Measurements from ENCODE around the gene DEPP1.

DEPP1 gene

DNA sequence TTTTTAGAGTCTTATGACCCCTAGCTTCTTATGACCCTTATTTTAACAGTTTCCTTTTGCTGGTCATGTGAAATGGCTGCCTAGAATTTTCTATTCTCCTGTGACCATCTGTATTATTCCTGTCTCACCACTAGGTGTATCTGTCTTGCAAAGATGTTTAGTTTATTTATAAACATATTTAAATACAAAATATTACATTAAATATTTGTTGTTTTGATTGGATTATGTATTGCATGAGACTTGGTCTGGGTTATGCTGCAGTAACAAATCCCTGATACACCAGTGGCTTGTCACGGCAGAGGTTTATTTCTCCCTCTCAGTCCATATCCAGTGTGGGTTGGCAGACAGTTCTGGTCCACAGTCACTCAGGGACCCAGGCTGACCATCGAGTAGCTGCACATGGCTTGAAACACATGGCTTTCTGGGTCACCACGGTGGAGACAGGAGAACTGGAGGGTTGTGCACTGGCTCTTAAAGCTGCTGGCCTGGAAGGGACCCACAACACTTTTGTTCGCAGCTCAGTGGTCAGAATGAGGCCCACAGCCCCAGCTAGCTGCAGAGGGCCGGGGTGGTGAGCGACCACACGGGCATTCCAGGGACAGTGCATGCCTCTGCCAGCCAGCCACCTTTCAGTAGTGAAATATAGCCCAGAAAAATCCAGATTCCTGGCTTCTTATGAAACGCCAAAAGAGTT is 11.6 kb downstream of the DEPP1 start:
- no peak for DNase-seq (ENCODE audit: low read depth)

DNA sequence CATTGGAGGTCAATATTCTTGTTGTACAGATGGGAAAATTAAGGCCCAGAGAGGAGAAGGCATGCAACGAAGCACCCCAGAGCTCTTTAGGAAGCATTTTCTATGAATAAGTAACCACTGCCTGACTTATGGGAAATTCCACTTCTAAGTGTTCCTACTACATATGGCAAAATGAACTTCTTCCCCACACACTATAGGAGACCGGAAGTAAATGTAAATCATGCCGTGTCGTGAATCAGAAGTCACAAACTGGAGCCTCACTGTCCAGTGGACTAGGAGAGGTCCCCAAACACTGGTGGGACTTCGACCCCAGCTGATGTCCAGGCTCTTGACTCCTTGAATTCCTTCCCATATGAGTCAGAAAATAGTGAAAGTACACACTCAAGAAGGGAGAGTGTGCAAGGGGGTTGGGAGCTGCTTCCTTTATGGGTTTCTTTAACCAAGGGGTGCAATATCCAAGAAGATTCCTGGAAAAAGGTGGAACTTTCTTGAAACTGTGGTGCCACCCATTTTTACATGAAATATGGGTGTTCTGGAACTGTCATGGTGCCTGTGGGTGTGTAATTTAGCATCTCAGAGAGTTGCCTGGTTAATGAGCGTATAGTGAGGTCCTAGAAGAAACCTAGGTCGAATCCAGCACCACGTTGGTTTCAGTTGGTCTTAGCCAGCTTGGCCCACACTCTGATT is 12.3 kb downstream of the DEPP1 start:
- no peak for DNase-seq (ENCODE audit: low read depth)

DNA sequence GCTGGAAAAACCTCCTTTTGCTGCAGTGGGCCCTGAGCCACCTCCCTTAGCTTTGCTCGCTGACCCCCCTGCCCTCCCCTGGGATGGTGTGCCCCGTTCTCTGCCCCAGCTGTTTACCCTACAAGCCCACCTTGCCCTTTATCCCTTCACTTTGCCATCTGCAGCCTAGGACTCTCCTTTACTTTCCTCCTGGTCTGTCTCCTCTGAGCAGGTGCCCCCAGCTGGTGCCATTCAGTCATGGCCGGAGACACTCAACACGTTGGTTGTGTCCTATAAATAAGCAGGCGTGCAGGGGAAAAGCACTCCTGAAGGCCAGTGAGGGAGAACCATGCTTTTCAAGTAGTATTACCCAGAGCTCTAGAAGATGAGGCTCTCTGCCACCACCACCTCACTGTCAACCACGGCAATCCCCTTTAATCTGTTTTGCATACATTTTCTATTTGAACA is 12.9 kb downstream of the DEPP1 start:
- DNase-seq (ENCODE audit: low read depth): no peak

DNA sequence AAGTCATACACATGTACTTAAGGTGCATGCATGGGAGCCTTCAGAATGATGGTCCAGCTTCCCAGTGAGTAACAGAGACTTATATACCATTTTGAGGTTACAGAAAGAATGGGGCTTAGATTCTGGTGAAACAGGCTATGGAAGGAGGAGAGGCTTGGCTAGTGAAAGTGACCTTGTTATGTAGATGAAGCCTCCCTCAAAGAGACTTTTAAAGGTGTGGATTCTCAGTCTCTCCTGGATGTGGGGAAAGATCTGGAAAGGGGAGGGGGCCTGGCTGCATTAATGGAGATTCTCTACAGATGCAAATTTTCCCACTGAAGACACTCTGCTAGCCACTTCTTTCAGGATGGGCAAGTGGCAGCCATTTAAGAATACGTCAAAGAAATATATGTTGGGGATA is 13.5 kb downstream of the DEPP1 start:
- DNase-seq (ENCODE audit: low read depth): no peak

DNA sequence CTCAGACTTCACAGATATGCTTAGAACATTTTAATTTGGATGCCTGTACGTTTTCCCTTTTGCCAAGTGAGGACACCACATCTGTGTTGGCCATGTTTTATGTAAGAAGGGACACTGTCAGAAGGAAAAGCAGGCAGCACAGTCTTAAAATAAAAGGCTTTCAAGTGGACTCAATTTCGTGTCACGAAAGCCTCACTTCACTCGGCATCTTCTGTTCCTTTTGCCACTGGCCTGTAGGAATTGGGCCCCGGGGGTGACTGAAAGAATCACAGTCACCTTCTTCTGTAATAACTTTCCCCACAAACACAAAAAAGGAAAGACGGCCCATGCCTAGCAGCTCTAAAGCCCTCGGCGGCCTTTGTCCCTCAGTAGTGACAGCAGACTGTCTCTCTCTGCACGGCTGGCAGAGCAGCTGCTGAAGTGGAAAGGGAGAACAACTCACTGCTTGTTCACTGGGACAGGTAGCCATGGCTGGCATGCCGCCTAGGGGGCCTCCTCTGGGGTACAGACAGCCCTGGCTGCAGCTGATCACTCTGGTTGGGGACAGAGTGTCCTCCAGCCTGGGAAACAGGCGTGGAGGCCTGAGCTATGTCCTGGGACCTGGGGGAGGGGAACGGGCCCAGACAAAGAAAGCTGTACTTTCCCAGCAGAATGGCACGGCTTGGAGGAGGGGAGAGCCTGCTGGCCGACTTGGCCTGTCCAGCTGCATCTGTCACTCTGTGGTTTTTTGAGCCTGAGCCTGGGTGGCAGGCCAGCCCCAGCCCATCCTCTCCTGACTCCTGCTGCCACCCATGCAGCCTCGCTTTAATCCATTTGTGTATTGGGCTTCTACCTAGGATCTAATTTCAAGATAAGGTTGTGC is 14.6 kb downstream of the DEPP1 start:
- no peak for DNase-seq (ENCODE audit: low read depth)

DNA sequence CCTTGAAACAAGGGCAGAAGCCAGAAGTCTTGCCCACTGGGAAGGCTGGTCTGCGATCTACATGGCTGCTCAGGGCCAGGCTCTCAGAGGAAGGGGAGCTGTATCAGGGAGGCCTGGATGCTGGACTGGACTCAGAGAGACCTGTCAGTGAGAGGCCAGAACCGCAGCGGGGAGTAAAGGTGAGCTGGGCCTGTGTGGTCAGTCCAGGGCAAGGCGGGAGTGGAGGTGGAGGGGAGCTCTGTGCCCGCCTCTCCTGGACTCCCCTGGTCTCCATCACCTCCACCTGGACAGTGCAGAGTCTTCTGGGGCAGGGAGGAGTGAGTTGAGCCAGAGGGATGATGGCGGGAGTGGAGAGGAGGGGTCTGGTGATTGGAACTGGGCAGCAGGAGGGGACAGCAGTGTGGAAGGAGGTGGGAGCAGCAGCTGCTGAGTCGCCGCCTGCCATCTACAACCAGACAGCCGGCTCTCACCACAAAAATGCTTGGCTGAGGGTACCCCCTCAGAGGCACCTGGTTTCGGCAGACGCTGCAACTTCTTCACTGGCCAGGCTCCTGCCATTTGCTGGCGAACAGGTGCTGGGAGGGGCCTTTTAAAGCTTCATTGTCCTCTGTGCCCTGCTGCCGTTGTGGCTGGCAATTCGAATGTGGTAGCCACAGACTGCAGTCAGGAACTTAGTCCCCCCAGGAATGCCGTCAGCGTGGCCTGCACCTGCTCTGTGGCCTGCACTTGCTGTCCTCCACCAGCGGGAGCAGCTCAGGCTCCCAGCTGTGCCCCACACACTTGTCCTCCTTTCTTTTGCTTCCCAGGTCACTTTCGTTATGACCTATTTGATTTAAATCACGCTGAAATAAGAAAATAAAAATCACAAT is 15.5 kb downstream of the DEPP1 start:
- DNase-seq (ENCODE audit: low read depth): no peak

DNA sequence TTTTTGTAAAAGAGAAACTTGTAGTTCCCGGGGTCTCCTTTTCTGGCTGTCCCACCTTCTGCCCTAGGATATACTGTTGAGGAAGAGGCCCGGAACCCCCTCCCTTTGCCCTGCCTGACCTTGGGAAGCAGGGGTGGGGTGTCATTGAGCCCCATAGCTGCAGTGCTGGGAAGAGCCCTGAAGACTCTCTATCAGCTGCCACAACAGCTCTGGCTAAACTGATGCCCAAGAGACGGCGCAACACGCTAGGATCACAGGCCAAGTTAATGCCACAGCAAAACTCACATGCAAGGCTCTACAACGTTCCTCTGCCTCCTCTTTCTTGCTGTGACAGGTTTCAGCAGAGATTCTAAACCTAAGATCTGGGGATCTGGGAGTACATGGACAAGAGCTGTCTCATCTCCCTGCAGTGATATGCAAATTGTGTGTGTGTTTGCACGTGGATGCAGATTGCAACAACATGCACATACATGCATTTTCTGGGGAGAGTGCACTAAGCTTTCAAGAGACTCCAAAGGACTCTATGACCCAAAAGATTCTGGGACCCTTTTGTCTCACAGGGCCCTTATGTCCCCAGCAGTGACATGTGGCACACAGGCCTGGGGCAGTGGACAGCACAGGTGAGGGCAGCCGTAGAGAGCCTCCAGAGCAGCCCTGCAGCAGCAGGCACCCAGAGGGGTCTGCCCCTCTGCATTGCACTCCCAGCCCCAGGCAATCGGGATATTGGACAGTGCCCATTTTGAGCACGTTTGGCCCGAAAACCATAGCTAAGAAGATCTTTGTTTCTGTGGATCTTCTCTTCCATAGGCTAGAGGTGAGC is 16.5 kb downstream of the DEPP1 start:
- DNase-seq (ENCODE audit: low read depth): no peak

DNA sequence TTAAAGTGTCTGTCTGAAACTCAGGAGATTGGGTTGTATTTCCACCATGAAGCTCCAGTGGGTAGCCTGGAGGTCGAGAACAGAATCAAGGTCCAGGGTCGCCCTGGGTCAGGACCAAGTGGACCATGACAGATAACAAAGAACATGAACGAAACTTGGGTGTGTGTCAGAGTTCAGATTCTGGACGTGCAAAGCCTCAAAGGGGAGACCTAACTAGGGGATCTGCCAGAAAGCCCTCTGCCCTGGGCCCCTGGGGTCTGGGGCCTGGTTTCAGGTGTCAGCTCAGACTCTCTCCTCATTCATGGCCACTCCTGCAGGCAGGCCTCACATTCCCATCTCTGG is 17.4 kb downstream of the DEPP1 start:
- no peak for DNase-seq (ENCODE audit: low read depth)

DNA sequence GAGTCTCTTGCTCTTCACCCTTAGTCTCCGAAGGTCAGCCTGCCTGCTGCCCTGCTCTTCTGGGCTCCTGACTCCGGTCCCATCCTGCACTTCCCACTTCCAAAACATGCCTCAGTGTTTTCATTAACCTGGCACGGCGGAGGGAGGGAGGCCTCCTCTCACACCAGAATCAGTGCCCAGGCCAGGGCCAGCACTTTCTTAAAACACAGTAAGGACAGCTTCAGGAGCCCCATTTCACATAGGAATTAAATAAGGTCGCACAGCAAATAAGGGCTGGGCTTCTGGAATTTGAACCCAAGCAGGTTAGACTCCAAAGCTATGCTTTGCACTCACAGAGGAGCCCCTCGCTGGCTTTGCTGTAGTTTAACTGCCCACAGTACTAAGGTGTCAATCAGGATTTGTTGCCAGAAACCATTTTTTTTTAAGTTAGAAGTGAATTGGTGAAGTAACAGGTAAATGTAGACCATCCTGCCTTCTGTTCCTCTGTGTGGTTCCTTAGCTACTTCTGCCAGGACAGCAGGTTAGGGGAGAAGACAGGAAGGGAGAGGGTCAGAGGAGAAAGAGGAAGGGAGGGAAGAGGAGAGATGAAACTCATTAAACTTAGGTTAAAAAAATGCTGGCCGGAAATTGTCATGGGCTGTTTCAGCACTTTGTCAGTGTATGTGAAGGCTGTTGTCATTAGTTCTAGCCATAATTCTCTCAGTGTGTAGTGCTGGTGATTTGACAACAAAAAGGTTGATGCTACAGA is 18.0 kb downstream of the DEPP1 start:
- no peak for DNase-seq (ENCODE audit: low read depth)

DNA sequence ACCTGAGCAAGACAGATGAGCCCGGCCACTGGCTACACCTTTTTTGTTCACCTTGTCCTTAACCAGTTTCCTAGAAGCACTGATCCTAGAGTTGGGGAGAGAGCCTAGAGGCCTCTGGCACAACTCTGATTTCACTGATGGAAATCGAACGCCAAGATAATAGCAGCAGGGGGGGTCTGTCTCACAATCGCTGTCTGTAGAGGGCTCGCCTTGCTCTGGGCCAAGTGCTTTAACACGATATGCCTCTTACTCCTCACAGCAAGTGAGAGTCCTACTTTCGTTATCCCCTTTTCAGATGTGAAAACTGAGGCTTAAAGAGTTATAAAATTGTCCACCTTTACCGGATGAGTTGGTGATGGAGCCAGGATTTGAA is 18.5 kb downstream of the DEPP1 start:
- DNase-seq (ENCODE audit: low read depth): no peak

DNA sequence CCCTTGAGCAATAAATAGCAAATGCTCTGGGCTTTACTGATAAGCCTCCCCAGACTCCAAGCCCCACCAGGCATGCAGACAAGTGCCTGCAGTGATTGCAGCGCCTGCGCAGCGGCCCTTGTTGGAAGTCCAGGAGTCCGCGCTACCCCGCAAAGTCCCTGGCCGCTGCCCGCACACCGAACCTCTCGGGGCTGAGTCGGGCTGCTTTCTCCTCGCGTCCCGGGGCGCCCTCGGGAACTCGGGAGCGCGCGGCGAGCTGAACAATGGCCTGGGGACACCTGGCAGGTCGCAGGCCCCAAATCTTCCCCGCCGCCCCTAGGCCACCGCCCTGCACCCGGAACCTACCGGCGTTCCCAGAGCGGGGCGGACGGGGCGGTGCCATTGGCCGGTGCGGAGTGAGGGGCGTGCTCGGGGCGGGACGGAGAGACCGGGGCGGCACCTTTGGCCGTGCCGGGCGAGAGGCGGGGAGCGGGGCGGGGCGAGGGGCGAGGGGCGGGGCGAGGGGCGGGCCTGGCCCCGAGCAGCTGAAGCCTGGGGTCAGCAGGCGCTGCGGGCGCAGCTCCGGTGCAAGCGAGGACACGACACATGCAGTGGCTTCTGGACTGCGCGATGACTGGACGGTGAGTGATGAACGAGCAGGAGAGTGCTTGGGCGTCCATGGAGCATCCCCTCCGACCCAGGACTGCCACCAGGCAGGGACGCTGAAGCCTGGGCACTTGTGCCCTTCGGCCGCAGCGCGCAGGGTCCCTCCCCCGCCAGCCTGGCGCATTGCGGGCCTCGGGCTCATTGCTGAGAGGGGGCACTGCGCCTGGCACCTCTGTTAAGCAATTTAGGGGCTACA is 19.1 kb downstream of the DEPP1 start, which contains the start of gene RASSF4:
RASSF4 (plus strand) TSS at position 556 of the 841 bp plus-strand sequence. CDS start 10,401 bp downstream, outside the sequence.
- no peak for DNase-seq (ENCODE audit: low read depth)

DNA sequence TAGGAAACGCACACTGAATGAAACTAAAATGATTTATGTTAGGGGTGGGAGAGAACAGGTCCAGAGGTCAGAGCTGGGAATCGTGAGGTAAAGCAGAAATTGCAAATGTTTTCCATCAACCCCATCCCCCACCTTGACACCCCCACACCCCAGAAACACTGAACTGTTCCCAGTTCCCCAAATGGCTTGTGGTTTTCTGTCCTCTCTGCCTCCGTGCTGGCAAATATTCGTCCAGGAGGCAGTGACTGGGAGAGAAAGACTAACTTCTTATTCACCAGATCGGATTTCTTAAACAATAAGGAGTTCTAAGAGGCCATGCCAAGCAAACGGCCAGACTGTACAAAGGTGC is 19.7 kb downstream of the DEPP1 start:
- DNase-seq (ENCODE audit: low read depth): no peak

DNA sequence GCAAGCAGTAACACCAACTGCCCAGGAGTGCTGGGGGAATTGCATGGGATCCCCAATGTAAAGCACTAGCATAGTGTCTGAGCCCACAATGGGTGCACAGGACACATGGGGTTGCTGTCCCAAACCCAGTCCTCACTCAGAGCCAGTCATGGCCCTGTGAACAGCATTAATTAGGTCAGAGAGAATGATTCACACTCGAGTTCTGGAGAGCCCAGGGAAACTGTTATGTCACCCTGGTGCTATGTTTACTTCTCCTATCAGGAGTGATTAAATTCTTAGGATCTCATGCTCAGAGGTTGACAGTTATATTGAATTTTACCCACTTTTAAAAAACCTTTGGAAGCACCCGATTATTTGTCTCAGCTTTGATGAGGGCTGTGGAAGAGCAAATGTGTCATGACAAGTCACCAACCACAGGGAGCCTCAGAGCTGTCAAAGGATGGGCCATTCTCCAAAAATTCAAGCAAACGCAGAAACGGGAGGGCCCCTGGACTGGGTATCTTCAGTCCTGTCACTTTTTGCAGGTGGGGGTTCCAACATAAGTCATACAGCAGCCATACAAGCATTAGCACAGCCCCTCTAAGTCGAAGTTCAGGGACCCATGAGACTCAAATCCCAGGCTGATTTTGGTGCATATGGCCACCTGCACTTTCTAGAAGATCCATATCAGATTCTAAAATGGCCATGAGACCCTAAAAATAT is 20.3 kb downstream of the DEPP1 start:
- DNase-seq (ENCODE audit: low read depth): no peak

DNA sequence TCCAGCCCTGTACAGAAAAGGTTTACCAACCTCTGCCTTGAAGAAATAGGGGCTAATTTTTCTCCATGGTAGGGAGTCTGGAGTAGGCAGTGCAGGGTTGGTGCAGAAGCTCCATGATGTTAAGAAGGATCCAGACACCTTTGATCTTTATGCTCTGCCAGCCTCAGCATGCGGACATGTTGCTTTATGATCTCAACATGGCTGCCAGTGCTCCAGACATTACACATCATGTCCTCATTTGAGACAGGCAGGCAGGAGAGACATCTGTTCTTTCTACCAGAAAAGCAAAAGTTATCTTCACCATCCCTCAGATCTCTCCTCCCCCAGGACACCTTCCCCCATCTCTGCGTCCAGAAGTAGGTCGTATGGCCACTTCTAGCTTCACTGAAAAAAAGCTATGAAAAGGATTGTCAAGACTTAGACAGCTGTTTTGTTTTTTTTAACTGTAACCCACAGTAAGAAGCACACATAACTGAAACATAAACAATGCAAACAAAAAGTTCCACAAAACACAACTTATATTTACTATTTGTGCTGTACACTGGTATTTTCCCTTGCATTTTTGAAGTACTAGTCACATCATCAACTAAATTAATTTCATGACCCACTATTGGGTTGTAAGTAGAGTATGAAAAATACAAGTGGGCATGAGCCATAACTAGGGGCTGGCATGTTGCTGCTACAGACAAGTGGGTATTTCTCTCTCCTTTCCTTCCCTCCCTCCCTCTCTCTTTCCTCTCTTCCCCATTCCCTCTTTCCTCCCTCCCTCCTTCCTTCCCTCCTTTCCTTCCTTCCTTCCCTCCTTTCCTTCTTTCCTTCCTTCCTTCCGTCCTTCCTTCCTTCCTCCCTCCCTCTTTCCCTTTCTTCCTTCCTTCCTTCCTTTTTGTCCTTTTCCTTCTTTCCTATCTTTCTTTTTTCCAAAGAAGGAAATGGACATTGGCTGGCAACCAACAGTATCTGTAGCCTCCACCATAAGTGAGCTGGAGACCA is 21.6 kb downstream of the DEPP1 start:
- no peak for DNase-seq (ENCODE audit: low read depth)

DNA sequence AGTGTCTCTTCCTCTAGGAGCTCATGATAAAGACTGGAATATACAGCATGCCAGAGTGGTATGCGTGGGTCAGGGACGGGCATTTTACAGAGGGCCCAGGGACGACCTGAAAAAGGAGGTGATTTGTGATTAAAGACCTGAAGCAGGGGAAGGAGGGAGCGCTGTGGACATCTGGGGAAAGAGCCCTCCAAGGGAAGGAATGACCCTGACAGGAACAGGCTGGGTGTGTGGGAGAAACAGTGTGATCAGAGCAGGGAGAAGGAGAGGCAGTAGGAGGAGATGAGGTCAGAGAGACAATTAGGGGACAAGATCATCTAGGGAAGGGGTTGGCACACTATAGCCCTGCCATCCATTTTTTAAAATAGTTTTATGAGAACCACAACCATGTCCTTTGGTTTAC is 22.4 kb downstream of the DEPP1 start:
- DNase-seq (ENCODE audit: low read depth): no peak

DNA sequence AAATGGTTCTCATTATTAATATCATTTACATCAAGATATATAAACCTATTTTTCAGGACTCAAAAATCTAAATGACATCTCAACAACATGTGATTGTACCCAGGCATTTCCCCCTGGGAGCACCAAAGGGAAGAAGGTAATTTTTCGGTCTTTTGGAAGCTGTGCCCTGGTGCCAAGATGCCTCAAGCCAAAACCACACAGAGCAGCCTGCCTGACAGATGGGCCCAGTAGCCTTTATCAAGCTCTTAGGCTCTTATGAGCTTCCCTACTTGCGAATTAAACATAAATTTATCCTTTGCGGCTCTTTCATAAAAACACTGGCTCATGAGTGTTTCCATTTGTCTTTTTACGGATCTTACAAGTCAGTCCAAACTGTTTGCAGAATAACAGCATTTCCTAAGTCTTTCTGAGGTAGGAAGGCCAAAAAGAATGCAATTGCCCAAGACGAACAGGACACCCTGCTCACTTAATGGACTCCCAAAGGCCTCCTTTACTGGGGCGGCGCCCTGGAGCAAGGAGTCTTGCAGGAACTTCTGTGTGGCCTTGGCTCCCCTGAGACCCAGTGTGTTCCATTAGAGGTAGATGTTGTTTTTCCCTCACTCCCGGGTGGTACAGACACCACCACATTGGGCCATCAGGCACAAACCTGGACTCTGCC is 23.1 kb downstream of the DEPP1 start:
- no peak for DNase-seq (ENCODE audit: low read depth)

DNA sequence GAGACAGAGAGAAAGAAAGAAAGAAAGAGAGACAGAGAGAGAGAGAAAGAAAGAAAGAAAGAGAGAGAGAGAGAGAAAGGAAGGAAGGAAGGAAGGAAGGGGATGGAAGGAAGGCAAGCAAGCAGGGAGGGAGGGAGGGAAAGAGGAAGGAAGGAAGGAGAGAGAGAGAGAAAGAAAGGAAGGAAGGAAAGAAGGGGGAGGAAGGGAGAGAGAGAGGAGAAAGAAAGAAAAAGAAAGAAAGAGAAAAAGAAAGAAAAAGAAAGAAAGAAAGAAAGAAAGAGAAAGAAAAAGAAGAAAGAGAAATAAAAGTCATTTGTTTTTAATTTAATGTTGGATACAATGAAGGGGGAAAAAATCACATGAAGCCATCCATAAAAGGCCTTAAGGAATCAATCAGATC is 23.6 kb downstream of the DEPP1 start:
- DNase-seq (ENCODE audit: low read depth): no peak
